ENCODE results near the gene HDAC10.
"Not testable (repeated sequence)": the region's sequence is repeated elsewhere in the genome, so short reads cannot be mapped to it uniquely, and the experiment has no call there.

HDAC10 gene

DNA sequence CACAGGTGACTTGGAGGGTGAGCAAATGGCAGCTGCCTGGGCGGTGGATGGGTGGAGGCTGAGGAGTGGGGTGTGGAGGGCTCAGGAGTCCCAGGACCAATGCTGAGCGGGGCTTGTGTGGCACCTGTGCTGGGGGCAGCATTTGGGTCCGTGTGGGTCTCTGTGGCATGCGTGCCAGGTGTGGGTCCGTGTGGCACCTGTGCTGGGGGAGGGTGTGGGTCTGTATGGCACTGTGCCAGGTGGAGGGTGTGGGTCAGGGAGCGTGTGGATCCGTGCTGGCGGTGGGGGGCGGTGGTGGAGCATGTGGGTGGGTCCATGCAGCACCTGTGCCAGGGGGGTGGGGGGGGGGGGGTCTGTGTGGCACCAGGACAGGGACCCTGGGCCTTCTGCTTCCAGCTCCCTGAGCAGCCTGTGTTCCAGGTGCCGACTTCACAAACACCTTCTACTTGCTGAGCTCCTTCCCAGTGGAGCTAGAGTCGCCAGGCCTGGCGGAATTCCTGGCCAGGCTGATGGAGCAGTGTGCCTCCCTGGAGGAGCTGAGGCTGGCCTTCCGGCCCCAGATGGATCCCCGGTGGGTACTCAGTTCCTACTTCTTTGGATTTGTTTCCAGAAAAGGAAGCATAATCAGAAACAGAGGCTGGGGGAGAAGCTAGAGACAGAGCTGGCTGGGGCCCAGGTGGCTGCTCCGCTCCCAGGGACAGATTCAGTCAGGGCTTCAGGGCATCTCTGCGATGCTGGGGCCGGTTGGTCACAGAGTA lies 35.6 kb downstream of the HDAC10 start:
- DNase-seq: no peak

DNA sequence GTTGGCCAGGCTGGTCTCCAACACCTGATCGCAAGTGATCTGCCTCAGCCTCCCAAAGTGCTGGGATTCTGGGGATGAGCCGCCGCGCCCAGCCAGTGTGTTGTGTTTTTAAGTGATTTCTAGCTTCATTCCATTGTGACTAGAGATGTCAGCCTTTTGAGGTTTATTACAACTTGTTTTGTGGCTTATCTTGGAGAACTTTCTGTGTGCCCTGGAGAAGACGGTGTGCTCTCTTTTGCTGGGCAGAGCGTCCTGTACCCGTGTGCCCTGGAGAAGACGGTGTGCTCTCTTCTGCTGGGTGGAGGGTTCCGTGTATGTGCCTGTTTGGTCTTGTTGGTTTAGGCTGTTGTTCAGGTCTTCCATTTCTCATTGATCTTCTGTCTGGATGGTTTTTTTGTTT lies 37.8 kb downstream of the HDAC10 start:
- no peak for DNase-seq

DNA sequence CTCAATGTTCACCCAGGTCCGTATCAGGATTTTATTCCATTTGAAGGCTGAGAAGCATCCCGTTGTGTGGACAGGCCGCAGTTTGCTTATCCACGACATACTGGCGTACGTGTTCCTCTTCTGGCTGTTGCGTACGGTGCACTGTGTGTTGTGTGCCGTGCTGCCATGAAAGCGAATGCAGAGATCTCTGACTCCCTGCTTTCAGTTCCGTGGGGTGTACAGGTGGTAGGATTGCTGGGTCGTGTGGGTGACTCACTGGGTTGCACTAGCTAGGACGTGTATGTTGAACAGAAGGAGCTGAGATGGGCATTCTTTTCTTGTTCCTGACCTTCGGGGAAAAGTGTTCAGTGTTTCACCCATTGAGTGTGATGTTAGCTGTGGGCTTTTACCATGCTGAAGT lies 39.9 kb downstream of the HDAC10 start:
- DNase-seq: no peak

DNA sequence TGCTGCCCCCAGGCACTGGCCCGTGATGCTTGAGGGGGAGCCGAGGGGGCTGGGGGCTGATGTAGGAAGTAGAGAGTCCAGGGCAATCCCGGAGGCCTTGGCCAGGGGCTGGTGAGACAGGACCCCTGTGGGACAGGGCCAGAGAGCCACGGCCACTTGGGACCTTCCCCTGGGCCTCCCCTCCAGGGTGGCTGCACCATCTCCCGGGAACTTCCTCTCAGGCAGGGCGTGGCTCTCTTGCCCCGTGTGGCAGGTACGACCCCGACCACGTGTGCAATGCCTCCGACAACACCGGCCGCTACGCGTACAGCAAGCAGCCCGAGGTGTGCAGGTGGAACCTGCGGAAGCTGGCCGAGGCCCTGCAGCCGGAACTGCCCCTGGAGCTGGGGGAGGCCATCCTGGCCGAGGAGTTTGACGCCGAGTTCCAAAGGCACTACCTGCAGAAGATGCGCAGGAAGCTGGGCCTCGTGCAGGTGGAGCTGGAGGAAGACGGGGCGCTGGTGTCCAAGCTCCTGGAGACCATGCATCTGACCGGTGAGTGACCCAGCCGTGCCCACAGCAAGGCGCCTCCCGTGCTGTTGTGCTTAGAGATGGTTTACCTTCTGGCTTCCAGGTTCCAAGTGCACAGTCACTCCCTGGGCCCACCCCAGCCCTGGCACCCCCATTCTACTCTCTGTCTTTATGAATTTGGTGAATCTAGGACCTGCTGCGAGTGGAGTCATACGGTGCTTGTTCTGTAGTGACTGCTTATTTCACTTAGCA lies 40.5 kb downstream of the HDAC10 start:
- no peak for DNase-seq

DNA sequence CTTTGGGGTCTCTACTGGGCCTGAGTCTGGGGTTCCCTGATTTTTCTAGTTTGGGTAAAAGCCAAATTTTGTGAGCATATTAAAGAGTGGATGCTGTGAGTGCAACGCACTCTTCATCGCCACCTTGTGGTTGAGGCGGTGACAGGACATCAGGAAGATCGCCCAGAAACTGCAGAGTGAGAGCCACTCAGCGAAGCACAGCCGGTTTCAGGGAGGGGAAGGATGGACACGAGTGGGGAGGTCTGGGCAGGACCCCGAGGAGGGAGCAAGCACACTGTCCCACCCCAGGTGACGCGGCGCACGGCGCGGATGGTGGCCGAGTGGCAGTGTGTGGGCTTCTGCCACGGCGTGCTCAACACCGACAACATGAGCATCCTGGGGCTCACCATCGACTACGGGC lies 41.2 kb downstream of the HDAC10 start:
- peak; percentile 71 for DNase-seq

DNA sequence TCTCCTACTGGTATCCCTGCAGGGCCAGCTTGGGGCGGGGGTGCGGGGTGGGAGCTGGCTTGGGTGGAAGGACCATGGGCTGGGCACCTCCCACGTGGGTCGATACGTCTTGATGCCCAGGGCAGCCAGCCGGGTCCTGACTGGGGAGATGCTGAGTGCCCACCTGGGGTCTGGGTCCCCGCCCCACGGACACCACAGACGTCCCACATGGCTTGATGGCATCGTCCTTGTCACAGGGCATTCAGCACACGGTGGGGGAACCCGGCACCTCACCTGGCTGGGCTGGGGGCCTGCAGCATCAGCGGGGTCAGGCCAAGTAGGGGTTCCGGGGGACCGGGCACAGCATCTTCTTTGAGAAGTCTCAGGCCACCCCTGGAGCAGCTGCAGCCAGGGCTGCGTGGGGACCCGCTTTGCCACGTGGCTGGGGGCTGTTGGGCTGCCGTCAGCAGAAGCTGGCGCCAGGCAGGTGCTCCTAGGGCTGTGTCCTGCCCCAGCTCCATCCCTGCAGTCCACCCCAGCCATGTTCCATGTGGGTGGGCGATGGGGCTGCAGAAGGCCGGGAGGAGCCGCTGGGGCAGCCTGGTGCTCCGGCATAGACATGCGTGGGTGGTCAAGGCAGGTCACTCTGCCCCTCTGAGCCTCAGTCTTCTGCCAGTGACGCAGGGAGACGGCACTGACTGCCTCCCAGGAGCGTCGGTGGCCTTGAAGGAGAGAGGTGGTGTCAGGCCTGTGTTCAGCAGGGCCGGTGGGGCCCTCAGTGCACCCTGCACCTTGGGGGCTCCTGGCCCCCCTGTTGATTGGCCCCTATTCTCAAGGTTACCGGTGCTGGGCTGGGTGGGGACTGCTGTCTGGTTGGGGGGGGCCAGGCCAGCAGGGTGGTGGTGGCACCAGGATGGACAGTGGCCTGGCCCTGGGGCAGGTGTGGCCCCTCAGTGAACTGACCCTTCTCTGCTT lies 41.8 kb downstream of the HDAC10 start:
- DNase-seq: no peak

DNA sequence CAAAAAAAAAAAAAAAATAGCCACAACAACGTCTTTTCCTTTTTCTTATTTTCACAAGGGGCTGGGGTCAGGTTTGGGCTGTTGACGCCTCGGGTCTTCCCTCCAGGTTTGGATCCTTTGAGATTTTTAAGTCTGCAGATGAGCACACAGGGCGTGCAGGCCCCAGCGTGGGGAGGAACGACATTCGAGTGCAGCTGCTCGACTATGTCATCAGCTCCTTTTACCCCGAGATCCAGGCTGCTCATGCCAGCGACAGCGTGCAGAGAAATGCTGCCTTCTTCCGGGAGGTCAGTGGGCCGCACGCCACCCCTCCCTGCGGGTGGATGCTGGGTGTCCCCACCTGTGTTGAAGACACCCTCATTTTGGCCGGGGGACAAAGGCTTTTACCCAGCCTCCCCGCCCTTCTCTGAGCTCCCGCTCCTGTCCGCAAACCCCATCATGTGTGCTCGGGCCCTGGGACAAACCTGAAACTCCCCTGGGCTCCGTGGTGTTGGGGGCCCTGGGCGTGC lies 42.6 kb downstream of the HDAC10 start:
- DNase-seq: no peak

DNA sequence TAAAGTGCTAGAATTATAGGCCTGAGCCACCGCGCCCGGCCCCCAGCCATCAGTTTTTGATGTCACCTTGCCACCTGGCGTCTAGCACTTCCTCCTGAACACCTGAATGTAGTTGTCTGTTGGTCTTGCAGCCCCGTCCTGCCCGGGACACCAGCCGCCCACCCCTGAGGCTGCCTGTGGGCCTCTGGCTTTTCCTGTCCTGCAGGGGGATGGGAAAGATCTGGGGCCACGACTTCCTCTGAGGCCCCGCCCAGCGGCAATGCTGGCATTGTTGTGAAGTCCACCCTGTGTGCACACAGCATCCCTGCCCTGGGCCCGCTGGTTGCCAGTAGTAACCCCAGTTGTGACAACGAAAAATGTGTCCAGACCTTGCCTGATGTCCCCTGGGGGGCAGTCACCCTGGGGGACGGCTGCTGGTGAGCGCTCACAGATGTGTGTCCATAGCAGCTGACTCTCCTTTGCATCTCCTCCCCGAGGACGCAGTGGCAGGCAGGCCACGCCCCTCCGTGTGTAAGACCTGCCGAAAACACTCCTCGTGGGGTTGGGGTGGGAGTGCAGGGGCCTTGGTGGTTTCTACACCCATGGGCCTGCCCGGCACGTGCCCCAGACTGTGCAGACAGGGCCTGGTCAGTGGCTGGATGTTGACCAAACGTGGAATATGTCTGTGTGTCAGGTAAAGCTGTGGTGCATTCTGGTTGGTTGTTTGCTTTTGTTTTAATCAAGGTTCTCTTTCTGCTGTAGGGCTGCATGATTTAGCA lies 43.5 kb downstream of the HDAC10 start:
- DNase-seq: no peak

DNA sequence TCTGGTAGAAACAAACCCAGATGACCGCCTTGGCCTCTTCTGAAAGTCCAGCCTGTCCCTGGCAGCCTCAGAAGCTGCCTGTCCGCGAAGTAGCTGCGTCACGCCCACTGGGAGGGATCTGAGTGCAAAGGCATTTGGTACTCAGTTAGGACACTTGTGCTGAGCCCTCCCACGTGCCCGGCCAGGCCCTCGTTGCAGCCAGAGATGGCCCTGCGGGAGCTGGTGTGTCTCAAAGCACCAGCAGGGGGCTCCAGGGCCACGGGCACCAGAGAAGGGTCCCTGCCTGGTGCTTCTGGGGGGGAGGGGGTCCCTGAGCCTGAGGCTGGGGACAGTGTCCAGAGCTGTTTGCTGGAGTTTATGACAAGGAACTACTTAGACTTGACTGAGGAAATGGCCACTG lies 44.5 kb downstream of the HDAC10 start:
- no peak for DNase-seq

DNA sequence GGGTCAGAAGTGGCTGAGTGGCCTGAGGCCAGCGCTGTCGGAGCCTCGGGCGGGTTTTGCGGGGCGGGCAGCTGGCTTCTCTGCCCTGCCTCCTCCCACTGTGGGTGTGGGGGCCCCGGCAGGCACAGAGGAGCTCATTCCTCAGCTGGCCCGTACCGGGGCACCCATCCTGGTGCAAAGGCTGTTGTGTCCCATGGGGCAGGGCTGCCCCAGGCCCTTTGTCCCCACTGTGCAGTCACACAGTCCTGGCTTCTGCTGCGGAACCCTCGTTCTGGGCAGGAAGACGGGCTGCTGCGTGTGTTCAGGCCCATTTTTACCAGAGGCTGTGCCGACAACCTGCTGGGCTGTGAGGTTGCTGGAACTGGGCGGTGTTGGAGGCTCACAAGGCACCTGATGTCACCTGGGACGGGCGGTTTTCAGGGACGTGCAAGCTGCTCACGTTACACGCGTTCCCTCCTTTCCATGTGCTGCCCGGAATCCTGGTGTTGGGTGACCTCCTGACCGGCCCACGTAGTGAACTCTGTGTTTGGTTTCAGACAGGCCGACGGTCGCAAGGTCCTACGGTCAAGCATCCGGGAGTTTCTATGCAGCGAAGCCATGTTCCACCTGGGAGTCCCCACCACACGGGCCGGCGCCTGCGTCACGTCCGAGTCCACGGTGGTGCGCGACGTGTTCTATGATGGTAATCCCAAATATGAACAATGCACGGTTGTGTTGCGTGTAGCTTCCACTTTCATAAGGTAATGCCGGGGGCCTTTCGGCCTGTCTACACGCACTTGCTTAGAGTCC lies 45.1 kb downstream of the HDAC10 start:
- DNase-seq: no peak

DNA sequence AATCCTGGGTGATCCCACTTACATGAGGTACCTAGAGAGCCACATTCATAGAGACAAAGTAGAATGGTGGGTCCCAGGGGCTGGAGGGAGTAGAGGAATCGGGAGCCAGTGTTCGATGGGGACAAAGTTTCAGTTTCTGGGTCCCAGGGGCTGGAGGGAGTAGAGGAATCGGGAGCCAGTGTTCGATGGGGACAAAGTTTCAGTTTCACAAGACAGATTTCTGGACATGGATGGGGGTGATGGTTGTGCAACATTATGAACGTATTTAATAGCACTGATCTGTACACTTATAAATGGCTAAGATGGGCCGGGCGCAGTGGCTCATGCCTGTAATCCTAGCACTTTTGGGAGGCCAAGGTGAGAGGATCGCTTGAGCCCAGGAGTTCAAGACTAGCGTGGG lies 46.1 kb downstream of the HDAC10 start:
- not testable (repeated sequence) for DNase-seq

DNA sequence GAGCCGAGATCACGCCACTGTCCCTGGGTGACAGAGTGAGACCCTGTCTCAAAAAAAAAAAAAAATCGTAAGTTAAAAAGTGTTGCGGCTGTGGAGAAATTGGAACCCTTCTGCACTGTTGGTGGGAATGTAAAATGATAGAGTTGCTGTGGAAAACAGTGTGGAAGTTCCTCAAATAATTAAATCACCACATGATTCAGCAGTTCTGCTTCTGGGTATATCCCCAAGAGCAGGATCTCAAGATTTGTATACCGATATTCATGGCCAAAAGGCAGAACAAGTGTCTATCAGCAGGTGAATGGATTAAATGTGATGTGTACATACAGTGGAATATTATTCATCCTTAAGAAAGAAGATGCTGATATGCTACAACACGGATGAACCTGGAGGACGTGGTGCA lies 46.5 kb downstream of the HDAC10 start:
- no peak for DNase-seq

DNA sequence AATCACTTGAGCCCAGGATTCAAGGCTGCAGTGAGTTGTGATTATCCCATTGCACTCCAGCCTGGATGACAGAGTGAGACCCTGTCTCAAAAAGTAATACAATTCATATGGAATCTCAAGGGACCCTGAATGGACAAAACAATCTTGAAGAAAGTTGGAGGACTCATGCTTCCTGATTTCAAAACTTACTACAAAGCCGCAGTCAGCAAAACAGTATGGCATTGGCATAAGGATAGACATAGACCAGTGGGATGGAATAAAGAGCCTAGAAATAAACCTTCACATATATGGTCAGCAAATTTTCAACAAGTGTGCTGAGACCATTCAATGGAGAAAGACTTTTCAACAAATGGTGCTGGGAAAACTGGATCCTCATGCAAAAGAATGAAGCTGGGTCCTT lies 47.8 kb downstream of the HDAC10 start:
- no peak for DNase-seq

DNA sequence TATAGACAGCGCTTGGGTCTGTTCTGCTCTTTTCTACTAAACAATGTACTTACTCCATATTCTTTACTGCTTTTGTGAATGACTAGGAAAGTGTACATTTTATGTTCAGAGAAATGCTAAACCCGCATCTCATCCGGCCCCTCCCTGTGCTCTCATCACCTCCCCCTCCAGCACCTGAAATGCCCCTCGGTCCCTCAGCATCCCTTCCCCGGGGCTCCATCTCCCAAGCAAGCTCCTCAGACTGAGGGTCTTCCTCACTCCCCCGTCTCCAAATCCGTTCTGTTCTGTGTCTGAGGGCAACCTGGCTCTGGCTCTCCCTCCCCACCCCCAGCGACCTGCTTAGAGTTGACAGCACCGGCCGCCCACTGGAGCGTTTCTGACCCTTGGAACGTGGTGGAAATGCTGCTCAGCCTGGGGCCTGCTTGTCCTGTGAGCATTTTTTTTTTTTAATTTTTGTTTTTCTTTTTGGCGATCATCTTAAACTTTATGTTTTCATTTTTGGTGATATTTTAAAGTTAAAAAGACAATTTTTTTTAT lies 48.9 kb downstream of the HDAC10 start:
- no peak for DNase-seq

DNA sequence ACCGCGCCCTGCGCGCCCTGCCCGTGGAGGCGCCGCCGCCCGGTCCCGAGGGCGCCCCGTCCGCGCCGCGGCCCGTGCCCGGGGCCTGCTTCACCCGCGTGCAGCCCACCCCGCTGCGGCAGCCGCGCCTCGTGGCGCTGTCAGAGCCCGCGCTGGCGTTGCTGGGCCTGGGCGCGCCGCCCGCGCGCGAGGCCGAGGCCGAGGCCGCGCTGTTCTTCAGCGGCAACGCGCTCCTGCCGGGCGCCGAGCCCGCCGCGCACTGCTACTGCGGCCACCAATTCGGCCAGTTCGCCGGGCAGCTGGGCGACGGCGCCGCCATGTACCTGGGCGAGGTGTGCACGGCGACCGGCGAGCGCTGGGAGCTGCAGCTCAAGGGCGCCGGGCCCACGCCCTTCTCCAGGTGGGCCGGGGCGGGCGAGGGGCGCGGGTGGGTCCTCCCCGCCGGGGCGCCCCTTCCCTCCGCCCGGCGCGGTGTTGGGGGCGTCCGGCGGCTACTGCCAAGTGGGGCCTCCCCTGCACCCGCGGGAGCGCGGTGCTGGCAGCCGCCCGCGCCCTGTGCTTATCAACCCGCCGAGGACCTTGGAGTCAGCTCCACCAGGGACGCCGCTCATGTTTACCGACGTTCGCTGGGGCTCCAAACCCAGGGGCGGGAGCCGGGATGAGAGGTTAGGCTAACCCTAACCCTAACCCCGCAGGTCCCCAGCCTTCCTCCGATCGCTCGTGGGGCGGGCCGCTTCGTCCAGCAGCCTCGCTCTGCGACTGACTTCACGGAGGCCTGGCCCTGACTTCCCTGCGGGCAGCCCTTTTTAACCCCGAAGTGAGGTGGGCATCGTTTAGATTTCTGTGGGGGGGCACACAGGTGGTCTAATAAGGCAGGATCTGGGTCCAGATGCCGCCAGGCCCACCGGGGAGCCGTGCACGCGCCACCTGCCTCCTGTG lies 49.6 kb downstream of the HDAC10 start:
- DNase-seq: no peak

DNA sequence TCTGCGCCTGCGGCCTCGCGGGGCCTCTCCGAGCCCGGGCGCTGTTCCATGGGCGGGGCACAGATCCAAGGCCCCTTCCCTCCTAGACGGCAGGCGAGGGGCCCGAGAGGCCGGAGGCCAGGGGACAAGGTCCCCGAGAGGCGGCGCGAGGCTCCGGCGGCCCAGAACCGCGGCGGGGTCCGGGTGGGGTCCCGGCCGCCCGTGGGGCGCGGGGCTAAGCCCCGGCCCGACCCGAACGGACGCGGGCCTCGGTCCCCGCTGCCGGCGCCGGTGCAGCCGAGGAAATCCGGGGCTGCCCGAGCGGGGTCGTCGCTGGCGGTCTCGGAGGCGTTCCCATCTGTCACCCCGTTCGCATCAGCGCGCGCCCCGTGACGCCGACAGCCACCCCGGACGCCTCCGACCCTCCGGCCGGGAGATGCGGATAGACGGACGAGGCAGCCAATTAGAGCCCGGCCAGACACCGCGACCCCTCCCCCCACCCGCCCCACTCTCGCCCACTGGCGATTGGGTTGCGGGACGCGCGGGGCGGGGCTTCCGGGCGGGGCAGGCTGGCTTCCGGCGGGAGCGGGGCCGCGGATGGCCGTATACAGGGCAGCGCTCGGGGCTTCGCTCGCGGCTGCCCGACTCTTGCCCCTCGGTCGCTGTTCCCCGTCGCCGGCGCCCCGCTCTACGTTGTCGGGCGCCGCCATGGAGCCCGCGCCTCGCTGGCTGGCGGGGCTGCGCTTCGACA lies 50.4 kb downstream of the HDAC10 start, which contains the start of gene SELENOO:
TSS of gene SELENOO (plus strand) at position 551 of the 730 bp plus-strand sequence. CDS start at position 577, 26 bp downstream.
- peak; percentile 84 for DNase-seq

DNA sequence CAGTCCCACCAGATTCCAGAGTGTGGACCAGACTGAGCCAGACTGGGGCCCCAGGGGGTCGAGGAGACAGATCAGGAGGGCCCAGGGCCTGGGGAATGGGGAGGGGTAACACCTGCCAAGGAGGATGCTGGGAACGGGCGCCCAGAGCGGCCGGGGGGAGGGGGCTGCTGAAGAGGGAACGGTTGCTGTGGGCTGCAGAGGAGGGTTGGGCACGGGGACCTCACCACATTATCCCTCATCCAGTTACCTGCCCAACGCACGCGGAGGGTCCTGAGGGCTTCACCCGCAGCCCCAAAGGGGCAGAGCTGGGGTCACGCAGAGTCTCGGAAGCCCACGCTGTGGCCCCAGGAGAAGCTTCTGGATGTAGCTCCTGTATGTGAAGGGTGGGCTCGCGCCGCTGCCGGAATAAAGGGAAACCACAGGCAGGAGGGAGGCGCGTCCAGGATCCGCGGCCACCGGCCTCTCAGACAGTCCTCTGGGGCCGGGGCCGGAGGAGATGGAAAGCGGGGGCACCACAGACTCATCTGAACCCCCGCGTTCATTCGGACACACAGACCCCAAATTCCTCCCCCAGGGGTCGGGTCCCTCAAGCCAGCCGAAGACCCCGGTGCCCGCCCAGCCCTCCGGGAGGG lies 51.1 kb downstream of the HDAC10 start:
- no peak for DNase-seq

DNA sequence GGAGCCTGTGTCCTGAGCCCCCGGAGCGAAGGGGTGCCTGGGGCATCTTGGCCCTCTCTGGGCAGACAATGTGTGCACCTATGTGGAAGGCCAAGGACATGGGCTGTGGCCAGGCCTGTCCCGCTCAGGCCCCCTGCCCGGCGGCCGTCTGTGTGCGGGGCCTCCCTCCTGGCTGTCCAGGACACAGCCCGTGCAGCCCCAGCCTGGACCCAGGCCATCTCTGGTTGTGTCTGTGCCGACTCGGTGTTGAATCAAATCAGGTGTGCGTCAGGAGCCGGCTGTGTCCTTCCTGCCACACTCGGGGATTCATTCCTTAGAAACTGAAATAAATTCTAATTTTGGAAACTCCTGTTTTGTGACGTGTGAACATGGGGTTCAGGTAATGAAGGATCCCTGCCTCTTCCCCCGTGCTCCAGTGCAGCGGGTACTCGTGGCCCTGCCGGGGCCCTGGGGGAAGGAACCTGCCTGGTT lies 51.8 kb downstream of the HDAC10 start:
- DNase-seq: no peak
